ENCODE measurements around the gene PRR7.
"Not testable (repeated sequence)": the region's sequence is repeated elsewhere in the genome, so short reads cannot be mapped to it uniquely, and the experiment has no call there.

Gene PRR7

DNA sequence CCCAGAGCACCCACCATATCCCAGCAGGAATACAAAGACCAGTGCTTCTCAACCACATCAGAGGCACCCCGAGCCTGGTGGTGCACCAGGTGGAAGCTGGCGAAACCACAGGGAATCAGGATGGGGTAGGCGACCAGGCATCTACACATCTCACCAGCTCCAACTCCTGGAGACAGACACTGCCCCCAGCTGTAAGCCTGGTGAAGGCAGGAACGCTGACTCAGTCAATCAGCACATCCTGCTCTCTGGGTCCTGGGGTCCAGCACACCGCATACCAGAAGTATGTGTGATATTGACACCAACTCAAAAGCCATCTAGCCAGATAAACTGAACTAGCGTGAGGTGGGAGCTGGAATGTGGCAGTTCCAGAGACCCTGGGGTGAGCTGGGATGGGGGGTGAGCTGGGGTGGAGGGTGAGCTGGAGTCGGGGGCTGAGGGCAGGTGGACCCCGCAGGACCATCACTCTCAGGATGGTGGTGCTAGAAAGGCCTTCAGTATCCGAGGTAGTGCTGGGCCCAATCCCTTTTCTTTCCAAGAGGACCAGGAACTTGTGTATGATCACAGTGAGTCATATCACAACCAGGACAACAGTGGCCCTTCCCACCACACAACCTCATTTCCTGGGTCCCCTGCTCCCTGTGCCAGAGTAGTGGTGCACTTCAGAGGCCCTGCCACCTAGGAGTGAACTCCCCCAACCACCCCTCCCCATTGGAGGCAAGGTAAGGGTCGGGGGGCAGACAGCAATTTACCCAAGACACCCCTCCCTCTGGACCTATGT is 24.3 kb downstream of the PRR7 start:
- DNase-seq = no peak

DNA sequence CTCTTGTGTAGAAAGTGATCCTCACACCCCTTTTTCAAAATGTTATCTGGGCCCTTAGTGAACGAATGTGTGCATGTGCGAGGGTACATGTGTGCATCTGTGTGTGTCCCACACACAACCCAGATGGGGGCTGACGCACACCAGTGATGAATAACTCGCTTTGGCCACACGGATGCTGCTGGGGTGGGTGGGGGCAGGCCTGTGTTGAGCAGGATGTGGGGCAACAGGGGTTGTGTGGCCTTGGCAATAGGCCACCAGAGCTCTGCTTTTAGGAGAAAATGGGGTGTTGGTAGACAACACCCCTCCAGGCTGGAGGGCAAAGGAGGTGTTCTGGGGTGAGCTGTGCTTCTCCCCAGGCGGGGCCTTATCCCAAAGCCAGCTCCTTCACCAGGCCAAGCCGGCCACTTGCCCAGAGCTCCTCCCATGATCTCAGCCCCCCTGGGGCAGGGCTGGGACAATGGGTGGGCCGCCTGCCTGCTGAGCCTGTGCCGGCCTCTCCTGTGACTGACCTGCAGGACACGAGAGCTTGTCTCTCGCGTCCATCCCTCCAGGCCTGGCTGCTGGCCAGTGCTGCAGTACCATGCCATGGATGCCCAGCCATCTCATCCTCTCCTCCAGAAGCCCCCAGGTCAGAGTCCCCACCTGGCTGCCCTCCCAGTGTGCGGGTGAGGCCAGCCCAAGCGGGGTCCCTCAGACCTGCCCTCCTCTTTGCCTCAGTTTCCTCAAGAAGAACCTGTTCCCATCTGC is 25.2 kb downstream of the PRR7 start:
- no peak for DNase-seq

DNA sequence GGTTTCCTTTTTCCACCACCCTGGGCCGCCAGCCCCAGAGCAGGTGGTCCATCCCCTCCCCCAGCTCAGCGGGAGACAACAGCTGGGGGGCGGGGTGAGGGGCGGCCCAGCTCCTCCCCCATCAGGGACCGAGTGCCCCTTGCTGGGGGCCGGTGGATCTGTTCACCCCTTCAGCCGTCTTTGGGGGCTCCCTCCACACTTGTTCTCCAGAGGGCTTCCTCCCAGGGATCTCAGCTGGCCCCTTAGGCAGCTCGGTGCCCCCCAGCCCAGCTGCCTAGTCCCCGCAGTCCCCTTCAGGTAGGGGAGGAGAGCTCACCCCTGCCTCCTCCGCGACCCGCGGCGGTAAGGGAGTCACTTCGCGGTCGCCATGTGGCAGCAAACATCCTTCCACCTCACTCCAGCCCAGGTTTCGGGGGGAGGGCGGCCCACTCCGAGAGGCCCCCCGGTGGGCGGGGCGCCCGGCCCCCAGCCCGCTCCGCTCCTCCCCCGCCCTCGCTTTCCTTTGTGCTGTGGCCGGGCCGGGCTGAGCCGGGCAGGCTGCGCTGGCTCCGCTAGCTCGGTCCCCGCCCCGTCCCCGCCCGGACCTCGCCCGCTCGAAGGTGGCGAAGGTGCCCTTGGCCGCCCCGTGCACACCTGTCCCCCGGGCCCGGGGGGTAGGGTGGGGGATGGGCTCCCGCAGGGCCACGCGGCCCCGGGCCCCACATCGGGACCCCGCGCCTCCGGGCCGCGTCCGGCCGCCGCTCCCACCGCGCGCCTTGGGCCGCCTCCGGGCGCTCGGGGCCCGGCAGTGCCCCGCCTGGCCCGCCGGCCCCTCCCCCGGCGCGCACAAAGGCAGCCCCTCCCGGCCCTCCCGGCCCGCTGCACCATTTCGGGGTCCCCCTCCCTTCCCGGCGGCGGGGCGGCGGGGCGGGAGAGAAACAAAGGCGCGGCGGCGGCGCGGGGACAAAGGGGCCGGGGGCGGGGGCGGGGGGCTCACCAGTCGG is 26.1 kb downstream of the PRR7 start:
- DNase-seq = no peak

DNA sequence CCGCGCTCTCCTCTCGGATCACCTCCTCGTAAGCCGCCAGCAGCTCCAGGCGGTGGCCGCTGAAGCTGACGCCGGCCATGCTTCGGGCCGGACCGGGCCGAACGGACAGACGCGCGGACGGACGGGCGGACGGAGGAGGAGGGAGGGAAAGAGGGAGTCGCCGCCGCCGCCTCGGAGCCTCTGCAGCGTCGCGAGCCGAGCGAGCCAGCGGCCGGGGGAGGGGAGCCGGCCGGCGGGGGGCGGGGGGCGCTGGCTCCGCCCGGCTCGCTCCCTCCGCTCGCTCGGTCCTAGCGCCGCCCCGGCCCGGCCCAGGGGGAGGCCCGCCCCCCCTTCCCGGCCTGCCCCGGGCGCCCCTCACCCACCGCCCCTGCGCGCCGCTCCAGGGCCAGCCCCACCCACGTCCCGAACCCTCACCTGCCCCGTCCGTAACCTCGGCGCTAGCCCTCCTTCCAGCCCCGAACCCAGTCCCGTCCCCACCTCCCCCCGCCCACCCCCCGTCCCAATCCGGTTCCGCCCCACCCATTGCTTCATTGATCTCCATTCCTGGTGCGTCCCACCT is 26.9 kb downstream of the PRR7 start, which contains the start of gene DBN1:
Gene DBN1, minus strand, starts transcription at position 192 of the 559 bp plus-strand sequence. Its CDS starts 113 bp downstream, at position 79.
- no peak for DNase-seq

DNA sequence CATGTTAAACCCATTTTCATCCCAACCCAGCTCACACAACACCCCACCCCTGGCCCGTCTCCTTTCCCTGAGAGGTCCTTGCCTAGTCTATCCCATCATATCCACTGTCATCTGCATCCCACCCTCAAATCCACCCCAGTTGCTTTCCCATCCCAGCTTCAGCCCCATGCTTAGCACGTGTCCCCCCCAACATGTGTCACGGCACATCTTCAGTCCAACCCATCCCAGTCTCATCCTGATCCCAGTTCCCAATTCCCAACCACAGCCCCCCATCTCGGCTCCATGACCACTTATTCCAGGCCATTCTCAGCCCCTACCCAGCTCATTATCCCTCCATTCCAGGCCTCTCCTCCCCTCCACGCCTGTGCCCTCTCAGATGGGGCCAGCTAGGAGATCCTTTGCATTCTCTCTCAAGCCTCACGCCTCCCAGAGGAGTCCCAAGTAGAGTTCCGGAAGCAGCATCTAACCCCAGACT is 27.4 kb downstream of the PRR7 start:
- no peak for DNase-seq

DNA sequence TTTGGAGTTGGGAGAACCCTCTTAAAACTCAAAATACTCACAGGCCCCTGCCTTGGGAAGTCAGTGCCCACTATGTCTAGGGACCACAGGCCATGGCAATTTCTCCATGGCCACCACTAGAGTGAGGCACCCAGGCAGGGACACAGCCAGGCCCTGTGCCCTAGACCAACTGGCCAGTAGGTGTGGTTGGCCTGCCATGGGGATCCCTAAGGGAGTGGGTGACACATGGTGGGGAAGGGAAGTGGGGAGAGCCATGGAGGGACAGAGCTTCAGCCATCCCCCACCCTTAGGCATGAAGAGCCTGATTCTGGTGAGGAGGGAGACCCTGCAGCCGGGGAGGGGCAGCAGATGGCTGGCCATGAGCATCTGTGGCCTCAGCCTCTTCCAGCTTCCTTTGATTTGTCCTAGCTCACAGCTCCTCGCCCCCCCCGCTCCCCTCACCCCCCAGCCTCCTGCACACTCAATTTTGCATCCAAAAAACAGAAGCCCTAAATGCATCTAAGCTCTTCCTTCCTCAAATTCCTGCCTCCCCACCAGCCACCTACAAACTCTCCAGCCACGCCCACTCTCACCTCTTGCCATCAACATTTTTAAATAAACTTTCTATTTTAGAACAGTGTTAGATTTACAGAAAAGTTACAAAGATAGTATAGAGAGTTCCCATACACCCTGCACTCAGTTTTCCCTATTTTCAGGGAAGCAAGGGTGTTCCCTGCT is 28.4 kb downstream of the PRR7 start:
- no peak for DNase-seq

DNA sequence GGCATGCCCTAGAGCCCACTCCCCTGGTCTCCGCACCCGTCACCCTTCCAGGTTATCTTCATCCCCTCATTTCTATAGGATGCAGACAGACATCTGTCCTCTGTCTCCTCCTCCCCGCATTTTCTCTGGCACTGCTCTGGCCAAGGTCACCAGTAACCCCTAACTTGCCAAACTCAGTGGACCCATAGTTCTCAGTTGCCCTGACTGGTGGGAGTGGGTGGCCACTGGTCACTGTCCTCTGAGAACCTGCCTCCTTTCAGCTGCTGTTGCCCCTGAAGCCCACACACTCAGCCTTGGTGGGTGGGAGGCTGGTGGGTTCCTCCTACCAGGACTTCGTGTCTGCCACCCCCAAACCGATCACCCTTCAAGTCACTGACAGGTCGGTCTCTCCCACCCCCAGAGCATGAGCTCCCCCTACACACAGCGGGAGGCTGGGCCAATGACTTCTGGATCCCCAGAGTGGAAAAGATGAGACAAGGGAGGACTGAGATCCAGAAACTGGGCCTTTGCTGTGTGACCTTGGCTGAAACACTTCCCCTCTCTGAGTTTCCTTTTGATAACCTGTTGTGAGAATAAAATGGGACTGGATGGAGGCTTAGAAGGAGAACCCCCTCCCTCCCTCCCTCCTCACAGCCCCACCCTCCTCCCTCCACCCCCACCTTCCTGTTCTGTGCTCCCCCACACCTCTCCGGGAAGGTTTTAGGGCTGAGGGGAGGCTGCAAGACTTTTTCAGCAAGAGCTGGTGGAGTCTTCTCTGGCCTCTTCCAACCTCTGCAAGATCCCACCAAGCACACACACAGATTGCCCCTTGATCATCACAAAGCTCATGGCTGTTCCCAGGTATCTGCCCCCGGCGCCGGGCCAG is 29.2 kb downstream of the PRR7 start:
- DNase-seq = no peak

DNA sequence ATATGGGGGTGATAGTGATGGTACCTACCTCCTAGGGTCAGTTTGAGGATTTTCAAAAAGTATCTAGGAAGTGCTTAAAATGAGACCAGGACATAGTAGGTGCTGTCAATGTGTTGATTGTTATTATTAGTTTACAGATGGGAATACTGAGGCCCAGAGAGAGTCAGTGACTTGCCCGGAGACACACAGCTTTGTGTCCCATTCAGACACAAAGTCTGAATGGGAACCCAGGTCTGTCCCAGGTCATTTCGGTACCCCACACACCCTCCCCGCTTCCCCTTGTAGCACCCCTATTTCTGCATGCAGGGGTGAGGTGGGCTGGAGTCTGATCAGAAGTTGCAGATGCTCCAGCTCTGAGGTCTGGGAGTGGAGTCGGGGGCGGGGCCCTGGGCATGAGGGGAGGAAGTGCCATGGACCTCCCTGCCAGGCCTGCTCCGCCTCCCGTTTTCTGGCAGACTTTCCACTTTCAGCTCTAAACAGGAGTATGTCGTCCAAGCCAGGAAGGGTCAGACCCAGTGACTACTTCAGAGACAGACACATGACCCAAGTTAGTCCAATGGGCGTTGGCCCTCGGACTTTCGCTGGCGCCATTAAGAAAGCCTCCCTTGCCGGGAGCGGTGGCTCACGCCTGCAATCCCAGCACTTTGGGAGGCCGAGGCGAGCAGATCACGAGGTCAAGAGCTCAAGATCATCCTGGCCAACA is 30.1 kb downstream of the PRR7 start:
- no peak for DNase-seq

DNA sequence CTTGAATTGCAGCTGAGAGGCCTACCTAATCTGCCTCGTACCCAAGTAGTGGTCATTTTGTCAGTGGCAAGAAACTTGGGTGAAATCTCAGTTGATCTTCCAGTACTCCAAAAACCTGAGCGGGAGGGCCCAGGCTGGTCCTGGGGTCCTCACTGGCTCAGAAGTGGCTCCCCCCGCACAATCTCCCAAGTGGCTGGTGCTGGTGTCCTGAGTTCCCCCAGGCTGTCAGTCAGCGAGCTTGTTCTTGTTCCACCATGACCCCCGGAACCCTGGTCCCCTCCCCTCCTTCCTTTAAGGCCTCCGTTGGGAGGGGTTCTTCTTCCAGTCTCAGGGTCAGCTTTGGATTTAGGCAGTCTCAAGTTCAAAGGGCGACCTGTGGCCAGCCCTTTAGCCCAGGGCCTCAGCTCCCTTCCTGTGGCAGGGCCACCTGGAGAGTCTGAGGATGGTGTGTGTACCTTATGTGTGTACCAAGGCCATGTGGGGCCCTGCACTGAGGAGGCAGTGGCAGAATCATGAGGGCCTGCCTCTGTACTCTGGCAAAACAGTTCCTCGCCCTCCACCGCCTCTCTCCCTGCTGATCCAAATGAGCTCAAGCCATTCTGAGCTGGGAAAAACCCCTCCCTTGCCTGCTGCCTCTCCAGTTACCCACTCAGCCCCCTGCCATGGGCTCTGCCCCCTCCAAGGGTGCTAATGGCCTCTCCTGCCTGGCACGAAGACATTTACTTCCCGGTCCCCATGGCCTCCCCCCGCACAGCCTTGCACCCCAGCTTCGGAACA is 31.3 kb downstream of the PRR7 start:
- no peak for DNase-seq

DNA sequence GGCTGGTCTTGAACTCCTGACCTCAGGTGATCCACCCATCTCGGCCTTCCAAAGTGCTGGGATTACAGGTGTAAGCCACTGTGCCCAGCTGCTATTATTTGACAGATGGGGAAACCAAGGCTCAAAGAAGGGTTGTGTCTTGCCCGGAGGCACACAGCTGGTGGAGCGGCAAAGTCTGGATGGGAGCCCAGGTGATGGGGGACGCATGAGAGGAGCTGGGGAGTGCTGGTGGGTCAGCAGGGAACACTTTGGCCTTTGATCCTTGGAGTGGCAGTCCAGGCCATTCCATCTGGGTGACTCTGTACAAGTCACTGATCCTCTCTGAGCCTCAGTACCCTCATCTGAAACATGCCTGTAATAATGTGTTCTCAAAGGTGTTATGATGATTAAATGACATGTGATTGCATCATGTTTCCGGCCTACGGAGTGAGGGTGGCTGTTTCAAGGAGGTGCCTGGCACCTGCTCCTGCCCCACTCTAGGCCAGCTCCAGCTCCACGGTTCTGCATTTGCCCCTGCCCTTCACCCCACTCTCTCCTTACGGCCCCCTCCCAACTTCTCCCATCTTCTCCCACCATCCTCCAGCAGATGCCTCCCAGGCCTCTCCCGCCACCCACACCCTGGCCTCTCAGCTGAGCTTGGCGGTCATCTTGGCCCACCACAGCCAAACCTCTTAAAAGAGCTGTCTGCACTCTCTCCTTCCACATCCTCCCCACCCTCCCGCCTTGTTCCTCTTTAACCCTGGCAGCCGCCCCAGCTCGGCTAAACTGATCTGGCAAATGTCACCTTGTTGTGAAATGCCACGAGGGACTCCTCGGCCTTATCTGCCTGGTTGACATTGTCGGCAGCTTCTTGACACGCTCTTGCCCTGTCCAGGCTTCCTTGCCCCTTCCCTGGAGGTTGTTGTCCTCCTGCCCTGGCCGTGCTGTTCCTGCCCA is 32.4 kb downstream of the PRR7 start:
- no peak for DNase-seq

DNA sequence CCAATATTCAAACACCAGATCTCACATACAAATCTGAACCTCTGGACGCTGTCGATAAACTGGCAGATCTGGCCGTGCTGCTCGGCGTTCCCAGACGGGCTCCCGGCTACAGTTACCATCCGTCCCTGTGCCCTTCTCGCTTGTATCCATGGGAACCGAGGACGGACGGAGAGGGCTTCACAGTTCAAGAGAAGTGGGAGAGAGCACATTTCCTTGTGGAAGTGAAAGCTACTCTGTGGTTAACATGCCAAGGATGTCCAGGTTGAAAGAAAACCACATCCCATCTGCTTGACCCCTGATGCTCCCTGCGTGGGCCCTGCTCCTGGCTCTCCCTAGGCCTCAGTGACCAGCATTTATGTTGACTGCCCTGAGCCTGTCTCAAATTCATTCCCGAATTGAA is 33.2 kb downstream of the PRR7 start:
- DNase-seq = no peak

DNA sequence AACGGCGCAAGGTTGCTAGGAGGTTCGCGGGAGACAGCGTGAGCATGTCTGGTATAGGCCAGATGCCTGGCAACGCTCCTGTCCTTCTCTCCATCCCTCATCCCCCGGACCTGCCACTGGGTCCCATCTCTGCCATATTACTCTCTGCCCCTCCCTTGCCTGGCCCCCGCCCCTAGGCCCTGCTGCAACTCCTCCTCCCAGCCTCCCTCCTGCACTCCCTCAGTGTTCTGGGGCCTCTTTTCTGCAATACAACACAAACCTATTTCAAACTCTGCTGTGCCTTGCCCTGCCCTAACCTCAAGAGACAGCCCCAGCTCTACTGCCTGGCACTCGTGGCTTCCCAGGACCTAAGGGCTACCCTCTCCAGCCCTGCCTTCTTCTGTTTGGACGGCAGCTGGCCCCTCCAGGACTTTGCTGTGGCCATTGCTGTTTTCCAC is 35.8 kb downstream of the PRR7 start:
- no peak for DNase-seq

DNA sequence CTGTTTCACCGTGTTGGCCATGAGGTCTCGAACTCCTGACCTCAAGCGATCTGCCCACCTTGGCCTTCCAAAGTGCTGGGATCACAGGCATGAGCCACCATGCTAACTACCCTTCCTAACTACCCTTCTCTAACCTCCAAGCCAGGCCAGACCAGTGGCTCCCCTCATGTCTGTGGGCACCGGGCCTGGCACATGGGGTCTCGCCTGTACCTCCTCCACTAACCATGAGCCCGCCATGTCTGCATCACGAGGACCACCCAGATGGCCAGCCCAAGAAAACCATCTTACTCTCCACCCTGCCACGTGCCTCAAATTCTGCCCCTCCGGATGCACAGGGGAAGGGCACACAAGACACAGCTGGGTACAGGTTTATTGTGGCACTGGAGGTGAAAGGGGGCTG is 36.4 kb downstream of the PRR7 start:
- no peak for DNase-seq

DNA sequence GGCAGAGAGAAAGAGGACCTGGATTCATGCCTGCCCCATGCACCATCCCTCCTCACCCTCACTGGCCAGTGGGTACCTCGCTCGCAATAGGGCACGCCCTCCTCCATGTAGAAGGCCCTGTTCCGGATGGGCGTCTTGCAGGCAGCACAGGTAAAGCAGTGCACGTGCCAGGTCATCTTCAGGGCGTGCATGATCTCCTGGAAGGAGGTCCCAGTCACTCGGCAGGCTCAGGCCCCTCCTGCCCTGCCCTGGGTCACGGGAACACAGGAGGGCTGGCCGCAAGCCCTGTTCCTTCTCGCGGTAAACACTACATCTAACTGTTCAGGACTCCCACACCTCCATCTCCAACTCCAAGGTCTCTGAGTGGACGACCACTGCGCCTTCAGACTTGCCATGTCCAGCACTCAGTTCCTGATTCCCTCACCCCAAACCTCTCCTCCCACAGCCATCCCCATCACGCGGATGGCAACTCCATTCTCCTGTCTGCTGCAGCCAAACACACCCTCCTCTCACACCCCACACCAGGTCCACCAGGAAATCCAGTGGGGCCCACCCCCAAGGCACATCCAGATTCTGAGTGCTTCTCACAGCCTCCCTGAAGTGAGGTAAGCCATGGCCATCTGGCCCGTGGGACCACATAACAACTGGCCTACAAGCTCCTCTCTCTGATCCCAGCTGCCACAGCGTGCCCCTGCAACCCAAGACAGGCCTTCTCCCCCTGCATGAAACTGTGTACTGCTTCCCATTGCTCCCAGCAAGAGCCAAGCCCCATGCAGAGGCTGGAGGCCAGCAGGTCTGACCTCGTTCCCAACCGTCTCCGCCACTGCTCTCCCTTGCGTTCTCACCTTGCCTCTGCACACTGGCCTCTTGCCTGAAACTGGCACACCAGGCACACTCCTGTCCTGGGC is 37.6 kb downstream of the PRR7 start:
- no peak for DNase-seq

DNA sequence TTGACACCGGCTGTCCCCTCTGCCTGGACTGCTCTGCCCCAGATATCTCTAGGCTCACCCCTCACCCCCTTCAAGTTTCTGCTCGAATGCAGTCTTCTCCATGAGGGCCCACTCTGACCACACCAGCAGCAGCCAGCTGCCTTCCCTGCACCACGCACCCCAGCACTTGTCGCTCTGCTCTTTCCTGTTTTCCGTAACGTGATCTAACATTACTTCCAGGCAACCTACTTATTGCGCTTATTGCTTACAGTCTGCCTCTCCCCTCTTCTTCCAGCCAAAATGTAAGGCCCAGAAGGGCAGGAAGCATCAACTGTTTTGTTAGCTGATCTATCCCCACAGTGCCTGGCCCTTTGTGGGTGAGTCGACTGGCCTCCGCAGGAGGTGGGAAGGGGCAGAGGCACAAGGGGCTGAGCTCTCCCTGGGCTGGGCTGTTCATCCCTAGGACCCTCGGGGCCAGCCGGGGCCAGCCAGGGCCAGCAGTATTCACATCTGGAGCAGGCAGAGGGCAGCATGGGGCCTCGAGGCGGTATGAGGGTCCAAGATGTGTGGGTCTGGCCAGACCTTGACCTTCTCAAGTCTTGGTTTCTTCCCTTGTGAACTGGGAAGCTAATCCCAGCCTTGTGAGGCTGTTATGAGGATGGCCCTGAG is 38.4 kb downstream of the PRR7 start:
- DNase-seq = no peak

DNA sequence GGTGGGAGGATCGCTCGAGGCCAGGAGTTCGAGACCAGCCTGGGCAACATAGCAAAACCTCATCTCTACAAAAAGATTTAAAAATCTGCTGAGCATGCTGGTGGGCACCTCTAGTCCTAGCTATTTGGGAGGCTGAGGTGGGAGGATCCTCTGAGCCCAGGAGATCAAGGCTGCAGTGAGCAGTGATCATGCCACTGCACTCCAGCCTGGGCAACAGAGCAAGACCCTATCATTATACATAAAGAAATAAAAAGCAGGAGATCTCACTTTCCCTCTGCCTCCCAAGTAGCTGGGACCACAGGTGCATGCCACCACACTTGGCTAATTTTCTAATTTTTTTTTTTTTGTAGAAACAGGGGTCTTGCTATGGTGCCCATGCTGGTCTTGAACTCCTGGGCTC is 39.1 kb downstream of the PRR7 start:
- DNase-seq = not testable (repeated sequence)

DNA sequence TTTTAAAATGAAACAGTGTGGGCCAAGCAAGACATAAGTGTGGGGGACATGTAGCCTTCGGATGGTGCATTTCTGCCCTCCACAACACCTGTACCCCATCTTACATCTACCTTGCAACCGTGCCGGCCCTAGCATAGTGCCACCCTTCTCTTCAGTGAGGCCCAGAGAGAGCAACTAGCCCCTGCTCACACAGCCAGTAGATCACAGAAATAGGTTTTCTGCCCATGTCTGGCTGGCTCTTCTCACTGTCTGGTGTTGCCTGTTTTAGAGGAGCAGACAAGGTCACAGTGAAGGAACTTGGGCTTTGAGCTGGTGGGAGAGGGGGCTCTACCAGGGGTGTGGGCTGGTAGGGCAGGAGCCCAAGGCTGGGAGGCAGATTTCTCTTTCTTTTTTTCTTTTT is 39.6 kb downstream of the PRR7 start:
- DNase-seq = no peak
